HG02610 (cell line): ENCODE data around the gene TUBA8.
"Not testable (repeated sequence)": the region's sequence is repeated elsewhere in the genome, so short reads cannot be mapped to it uniquely, and the experiment has no call there.

Experiments used
- ATAC-seq: cut with Tn5 transposase; IDR thresholded peaks from one replicate; pipeline ENCODE4 v1.9.1; 2021; ENCODE audit warnings: mild to moderate bottlenecking, moderate library complexity; ENCODE audit not compliant: unreplicated experiment

Gene TUBA8

DNA sequence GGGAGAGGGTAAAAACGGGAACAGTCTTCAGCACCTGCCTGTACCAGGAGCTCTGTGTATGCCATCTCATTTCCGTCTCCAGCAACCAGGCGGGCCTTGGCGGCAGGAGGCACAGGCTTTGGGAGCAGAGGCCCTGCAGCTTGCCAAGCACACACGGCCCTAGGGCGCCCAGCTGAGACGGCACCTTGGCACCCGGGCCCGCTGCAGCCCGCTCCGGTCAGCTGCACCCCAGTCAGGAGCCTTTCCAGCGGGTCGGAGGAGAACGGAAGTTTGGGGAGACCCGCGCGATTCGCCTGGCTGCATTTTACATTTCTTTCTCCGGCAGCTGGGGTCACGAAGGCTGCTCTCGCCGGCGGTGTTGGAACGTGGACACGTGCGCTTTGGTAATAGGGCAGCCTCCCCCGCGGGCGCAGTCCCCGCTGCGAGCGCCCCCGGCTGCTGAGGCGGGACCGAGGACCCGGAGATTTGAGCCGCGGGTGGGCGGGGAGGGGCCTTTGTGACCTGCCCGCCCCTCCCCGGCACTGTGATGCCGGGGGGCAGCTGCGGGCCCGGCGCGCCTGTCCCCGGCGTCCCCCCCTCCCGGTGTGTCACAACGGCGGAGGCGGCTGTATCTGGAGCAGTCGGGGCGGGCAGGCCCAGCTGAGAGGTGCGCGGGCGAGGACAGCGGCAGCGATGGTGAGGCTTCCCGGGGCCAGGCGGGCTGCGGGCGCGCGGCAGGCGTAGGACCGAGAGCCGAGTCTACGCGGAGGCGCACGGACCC is at the start of gene TUBA8:
TUBA8 (plus strand) TSS at position 616 of the 760 bp plus-strand sequence; CDS start at position 673, 57 bp downstream.
- peak; percentile 32 for ATAC-seq

DNA sequence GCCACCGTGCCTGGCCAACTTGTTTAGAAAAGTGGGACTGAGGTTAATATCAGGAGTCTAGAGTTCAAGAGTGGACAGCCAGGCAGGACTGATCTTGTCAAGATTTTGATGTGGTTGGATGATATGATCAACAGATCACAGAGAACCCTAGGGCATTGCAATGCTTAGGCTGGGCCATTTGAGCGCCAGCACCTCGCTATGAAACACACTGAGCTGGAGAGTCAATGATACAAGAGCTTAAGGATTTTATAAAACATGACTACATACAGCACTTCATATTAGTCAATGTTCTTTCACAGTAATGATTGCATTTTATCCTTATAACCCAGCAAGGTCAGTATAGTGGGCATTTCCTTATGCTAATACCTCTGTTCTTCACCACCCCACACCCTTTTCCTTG is 48.2 kb upstream of the TUBA8 start:
- no peak for ATAC-seq

DNA sequence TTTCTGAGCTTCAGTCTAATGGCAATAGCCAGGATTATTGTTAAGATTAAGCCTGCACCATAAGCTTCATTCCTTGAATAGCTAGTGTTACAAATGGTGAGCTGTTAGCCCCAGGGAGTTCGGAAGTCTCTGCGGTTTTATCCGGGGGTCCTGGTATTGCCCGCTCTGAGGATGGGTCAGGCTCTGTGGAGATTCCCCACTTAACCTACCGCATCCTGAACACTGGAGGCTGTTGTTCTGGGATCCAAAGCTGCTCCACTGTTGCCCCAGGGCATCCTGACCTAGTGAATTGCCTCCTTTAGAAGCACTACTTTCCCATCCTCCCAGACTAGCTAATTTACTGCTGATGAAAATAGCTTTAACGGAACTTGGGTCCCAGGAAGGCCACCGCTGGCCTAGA is 47.3 kb upstream of the TUBA8 start:
- ATAC-seq: no peak

DNA sequence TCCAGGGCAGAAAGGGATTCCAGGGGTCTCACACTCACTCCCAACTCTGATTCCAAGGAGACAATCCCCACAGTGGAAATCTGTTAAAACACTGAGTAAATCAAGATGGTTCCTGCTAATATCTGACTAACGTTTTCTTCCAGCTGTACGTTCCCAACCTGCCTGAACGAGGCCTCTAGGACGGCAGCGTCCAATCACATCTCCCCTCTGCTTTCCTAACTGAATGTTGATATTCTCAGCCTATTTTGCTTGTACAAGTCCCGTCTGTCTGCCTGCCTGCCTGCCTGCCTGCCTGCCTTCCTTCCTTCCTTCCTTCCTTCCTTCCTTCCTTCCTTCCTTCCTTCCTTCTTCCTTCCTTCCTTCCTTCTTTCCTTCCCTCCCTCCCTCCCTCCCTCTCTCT is 46.9 kb upstream of the TUBA8 start:
- ATAC-seq: not testable (repeated sequence)

- ATAC-seq: no peak
Observed at GRCh38 chr22:18064636-18065035, 46.0 kb upstream of the TUBA8 start.

- no peak for ATAC-seq
Observed at GRCh38 chr22:18065256-18065655, 45.4 kb upstream of the TUBA8 start.

DNA sequence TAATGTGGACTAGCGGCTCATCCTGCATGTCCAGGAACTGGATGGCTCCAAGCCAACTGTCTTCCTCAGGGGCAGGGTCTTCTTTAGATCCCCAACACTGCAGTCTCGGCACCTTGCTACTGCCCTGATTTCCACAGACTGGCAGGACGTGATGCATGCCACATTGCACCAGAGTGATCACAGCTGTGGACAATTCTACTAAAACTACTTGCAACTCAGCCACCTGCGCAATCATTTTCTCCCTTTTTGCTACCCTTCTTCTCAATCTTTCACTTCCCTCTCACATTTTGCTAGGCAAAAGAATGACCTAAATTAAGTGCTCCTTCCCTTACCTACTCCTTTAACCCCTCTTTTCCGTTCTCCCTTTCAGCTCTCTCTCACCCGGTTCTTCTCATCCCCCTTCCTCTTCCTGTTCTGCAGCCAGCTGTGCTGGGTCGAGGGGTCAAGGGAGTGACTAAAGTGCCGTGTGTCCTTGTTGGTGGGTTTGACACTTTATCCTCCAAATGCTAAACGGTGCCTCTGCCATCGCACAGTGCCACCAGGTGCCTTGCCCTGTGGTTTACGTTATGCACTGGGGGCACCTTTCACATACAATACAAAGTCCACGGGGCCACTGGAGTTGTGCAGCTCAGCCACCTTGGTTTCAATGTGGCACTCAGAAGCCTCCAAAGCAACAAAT is 44.3 kb upstream of the TUBA8 start:
- no peak for ATAC-seq

GRCh38 chr22:18067121-18067520 is 43.5 kb upstream of the TUBA8 start:
- ATAC-seq: no peak

DNA sequence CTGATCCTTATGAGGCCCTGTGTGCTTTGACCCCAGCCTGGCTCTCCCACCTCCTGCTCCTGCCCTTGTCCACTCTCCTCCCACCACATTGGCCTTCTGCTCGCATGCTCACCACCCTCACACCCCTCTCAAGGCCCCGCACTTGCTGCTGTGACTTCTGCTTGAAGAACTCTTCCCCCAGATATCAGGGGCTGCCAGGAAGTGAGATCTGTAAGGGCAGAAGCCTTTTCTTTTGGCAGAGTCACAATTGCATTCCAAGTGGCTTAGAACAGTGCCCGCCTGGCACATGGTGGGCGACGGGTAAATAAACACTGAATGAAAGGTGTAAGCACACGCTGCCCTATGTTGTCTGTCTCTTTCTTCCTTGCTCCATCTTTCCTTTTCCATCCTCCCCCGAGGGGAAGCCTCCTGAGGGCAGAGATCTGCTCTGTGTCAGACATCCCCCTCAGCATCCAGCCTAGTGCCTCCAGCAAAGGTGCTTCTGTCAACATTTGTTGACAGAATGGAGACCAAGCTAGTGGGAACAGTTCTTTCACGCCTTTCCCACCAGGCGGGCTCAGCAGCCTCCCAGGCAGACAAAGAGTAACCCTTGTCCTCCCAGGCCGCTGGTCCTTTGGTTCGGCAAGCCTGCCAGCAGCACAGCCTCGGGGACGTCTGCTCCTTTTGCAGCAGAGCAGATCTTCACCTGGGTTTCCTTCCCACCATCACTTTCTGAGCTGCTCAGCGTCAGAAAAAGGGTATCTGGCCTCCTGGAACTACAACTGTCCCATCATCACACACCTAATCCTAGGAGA is 42.9 kb upstream of the TUBA8 start:
- no peak for ATAC-seq

- ATAC-seq: no peak
Observed at GRCh38 chr22:18068381-18068988, 42.1 kb upstream of the TUBA8 start.

DNA sequence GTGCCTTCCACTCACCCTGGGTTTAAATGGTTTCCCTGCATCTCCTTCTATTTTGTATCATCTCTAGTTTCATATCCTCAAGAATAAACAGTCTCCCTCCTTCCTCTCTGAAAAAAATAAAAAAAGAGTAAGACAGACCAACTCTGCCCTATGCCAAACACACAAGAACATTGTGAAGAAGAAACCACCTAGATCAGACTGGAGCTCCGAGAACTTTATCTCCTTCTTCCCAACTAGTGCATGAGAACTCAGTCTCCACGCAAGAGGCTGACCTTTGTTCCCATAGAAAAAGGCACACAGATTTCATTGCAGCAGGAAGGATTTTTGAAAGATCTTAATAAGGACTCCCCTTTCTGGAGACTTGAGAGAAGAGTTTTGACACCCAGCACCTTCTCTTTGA is 41.6 kb upstream of the TUBA8 start:
- ATAC-seq: no peak

DNA sequence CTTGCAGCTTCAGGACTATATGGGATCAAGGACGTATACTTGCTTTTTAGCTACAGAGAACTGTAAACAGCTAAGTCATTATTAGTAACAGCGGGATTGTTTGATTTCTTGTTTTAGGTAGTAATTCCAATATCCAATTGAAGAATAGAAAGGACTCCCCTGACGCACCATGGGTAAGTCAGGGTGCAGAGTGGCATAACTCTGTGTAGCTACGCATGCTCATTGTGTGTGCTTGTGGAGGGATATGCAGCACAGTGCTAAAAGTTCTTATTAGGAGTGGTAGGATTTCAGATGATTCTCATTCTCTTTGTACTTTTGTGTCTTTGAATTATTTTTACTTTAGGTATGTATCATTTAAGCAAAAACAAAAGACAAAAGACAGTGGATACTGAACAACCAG is 40.6 kb upstream of the TUBA8 start:
- ATAC-seq: no peak

DNA sequence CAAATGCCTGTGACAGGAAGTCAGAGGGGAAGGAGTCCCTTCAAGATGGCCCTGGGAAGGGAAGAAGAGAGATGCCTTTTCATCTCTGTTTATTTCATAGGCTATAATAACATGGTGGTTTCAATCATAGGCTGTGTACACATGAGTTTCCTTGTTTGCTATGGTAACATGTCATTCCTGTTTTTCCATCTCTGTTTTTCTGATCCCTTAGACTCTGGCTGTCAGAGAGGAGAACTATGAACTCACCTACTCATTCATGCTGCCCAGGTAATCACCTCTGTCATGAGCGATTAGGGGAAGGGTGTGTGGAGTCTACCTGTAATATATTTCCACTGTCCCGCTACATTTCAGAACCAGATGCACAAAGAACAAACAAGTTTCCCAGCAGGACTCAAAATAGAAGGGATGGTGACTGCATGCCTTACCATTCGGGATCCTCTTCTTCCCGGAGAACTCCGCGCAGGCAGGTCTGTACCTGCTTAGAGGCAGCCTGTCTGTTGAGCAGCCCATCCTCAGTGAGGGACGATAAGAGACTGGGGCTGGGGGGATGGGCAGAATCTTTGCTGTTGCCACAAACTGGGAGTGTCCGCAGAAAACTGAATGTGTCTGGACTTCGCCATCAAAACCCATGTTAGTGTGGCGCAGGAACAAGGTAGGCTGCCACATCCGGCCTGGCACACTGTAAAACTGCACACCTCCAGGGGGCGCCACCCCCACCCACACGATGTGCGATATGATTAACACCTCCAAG is 39.9 kb upstream of the TUBA8 start:
- no peak for ATAC-seq

DNA sequence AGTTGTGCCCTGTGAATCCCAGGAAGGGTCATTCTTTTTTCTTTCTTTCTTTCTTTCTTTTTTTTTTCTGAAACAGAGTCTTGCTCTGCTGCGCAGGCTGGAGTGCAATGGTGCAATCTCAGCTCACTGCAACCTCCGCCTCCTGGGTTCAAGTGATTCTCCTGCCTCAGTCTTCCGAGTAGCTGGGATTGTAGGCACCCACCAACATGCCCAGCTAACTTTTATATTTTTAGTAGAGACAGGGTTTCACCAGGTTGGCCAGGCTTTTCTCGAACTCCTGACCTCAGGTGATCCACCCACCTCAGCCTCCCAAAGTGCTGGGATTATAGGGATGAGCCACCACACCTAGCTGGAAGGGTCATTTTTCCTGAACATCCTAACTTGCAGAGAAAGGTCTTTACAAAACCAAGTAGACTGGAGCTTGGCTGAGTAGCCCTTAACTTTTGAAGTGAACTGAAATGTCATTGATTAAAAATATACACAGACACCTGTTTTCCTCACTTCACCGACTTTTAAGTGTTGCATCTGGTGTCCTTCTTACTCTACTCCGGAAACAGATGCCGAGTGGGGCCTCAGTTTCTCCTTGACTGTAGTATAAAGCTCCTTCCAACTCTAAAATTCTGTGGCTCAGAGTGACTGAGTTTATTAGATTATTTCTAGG is 39.2 kb upstream of the TUBA8 start:
- ATAC-seq: not testable (repeated sequence)

DNA sequence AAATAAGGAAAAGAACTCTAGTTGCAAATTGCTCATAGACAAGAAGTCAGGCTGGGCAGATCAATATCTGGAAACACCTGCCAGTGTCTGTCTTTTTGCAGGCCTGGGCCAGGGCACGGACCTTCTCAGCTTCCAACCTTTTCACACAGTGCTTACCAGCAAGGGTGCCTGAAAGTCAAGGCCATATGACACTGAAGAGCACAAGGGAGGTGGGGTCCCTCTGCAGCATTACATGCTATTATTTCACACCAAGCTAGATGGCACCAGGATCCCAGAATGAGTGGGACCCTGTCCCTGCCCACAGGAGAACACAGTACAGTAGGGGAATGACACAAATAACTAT is 38.7 kb upstream of the TUBA8 start:
- ATAC-seq: no peak

DNA sequence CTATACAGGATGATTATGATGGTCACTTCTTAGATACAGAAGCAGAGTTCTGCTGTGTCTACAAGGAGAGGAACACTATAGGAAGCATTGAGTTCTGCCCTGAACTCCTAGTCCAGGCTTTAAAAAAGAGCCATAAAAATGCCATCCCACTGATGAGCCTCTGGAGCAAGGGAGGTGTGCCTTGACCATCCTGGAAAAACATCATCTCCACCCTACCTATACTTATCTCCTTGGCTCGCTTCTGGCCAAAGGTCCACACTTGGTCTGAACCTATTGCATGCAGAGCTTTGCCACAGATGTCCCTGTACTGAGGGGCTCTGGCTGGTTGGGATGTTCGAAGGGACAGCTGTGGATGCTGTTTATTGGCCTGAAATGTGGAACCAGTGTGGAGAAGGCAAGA is 37.1 kb upstream of the TUBA8 start:
- no peak for ATAC-seq

GRCh38 chr22:18073927-18074326 is 36.7 kb upstream of the TUBA8 start:
- ATAC-seq: not testable (repeated sequence)

DNA sequence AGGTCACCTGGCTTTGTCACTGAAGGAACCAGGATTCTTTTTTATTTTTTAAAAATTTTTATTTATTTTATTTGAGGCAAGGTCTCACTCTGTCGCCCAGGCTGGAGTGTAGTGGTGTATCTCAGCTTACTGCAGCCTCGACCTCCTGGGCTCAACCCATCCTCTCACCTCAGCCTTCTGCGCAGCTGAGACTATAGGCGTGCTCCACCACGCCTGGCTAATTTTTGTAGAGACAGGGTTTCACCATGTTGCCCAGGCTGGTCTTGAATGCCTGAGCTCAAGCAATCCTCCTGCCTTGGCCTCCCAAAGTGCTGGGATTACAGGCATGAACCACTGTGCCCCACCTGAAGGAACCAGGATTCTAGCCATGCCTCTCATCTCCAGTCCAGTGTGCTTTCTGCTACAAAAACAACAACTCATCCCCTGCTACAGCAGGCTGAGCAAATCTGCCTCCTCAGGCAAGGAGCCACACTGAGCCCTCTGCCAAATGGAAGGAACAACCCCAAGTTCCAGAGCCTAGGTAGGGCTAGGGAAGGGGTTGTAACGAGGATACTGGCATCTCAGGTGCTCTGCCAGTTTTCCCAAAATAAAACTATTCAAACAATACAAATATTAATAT is 35.4 kb upstream of the TUBA8 start:
- ATAC-seq: no peak

DNA sequence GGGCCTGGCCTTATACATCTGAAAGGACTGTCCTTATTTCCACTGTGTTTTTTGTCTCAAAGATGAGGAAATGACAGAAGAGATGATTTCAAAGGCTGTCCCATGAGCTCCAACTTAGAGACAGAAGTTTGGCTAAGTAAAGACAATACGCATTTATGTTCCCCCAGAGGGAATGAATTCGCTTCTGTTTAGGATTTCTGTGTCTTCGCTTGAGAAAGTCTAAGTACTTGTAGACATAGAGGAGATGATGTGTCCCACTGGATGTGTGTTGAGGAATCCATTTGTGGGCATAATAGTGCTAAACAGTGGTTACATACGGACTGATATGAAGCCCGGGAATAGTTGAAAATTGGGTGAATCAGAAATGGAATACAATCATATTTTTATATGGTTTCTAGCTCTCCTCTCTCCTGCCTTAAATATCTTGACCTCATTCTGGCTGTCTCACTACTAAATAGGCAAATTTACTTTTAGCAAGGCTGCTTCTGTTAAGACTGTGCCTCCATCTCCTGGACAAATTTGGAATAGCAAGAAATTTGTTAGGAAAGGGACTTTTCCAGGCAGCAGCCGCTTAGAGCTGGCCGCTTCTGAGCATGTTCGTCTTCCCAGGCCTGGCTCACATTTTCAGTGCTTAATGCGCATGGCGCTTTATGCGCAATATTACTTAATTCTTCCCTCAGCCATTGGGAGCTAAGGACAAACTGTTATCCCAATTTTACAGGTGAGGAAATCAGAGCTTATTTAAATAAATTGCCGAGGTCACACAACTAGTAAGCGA is 34.7 kb upstream of the TUBA8 start:
- ATAC-seq: no peak
